Body of pancreas (tissue), 4 donors: ENCODE results near the gene RAB2B.

Experiments used
- CTCF ChIP-seq, 7 experiments: fragments of 450-650 bp in 4 of 7; fragments of 200-600 bp in 3 of 7; sonication (generic) in 3 of 7; IDR thresholded peaks; one replicate each; pipeline ENCODE4 v1.5.1; 2016 to 2019; ENCODE audit warnings: antibody characterized with exemption in 7 of 7
- POLR2A ChIP-seq, 3 donors: fragments of 450-650 bp; IDR thresholded peaks; one replicate each; pipeline ENCODE4 v1.6.1; 2016; ENCODE audit warnings: antibody characterized with exemption in 3 of 3, mild to moderate bottlenecking in 2 of 3

- no peak for TF ChIP-seq CTCF (IDR thresholded peaks at IDR 0.05)
- TF ChIP-seq POLR2A (IDR thresholded peaks at IDR 0.05) = no peak
Measured at GRCh38 chr14:21518725-21519124, 42.0 kb upstream of the RAB2B start.
